GM19025 (cell line): ENCODE data around the gene CCDC170.

Experiments
- ATAC-seq: cut with Tn5 transposase; IDR thresholded peaks from one replicate; pipeline ENCODE4 v1.9.1; 2021; ENCODE audit warnings: mild to moderate bottlenecking, low read depth, moderate library complexity; ENCODE audit not compliant: unreplicated experiment

The CCDC170 gene

DNA sequence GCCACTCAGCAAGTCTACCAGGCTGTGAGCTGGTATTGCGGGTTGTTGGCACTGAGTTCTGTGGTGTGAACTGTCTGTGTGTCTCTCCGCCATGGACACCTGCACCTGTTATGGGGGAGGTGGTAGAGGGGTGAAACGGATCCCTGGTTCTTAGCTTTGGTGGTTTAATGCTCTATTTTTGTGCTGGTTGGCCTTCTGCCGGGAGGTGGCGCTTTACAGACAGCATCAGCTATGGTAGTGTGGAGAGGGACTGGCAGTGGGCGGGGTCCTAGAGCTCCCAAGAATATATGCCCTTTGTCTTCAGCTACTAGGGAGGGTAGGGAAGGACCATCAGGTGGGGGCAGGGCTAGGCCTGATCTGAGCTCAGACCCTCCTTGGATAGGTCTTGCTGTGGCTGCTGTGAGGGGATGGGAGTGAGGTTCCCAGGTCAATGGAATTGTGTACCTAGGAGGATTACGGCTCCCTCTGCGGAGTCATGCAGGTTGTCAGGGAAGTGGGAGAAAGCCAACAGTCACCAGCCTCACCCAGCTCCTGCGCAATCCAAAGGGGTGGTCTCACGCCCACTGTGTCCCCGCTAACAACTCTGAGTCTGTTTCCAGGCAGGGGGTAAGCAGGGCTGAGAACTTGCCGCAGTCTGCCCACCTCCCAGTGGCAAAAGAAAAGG, 154.3 kb downstream of the CCDC170 start:
- no peak for ATAC-seq

- ATAC-seq, result no peak
Measured at GRCh38 chr6:151649835-151650234, 156.0 kb downstream of the CCDC170 start.

DNA sequence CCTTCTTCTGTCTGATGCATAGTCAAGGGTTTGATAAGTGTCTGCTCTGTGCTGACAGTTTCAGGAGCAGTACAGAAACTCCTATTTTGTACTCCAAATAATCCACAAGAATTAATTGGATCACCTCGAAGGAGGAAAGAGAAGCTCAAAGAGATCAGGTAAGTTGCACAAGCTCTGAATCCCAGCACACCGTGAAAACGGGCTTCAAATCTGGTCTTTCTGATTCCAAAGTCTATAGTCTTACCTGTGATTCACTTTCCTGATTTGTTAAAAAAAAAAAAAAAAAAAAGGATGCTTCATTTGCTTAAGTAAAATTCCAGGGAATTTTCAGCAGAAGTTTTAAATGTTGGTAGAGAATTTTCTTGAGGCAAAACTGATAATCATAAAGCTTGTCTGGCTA, 157.8 kb downstream of the CCDC170 start:
- no peak for ATAC-seq

DNA sequence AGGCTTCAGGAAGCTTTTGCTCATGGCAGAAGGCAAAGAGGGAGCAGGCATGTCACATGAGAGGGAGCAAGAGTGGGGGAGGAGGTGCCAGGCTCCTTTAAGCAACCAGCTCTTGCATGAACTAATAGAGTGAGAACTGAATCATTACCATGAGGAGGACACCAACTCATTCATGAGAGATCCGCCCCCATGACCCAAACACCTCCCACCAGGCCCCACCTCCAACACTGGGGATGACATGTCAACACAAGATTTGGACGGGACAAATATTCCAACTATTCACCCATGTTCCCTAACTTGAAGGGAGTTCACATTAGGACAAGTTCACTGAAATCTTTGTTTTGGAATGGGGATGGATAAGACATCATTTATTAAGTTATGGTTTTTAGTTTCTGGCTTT, 158.5 kb downstream of the CCDC170 start:
- ATAC-seq, result no peak

GRCh38 chr6:151655099-151655498, 161.3 kb downstream of the CCDC170 start:
- no peak for ATAC-seq

GRCh38 chr6:151656392-151656791, 162.6 kb downstream of the CCDC170 start:
- no peak for ATAC-seq

- no peak for ATAC-seq
Measured at GRCh38 chr6:151658091-151658490, 164.3 kb downstream of the CCDC170 start.

DNA sequence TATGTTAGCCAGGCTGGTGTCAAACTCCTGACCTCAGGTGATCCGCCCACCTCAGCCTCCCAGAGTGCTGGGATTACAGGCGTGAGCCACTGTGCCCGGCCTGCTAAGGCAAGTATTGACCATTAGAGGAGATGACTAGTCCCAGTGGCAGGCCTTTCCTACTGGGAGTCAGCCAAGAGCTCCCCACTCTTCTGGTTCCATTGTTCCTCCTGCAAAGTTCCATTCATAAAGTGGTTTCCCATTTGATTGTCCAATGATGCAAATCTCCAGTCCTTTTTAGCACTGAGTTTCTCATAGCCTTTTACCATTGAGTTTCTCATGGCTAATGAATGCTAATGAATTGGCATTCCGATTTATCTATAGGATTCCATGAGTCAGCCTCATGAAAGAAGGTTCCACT, 165.4 kb downstream of the CCDC170 start:
- no peak for ATAC-seq

DNA sequence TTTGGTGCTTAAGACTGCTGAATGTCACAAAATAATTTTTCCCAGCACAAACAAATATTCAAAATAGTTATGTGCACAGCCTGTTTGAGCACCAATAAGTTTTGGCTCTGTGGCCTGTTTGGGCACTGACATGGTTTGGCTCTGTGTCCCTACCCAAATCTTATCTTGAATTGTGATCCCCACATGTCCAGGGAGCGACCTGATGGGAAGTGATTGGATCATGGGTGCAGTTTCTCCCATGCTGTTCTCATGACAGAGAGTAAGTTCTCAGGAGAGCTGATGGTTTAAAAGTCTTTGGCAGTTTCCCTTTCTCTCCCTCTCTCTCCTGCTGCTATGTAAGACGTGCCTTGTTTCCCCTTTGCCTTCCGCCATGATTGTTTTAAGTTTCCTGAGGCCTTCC, 167.7 kb downstream of the CCDC170 start:
- no peak for ATAC-seq

GRCh38 chr6:151661928-151662327, 168.1 kb downstream of the CCDC170 start:
- ATAC-seq, result no peak

DNA sequence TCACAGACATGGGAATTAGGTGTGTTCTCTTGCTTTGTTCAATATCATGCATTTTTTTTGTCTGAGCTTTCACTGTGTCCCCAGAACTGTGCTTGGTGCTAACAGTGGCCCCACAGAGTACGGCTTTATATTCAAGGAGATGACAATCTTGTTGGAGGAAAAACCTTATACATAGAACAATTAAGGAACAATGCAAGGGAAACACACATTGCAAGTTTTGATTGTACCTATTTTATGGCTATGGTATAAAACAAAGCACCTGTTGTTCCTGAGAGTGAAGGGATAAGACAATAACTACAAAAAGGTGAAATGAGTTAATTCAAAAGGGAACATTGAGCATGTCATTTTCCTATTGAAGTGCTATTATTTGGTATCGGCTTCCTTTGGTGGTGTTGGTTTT, 169.7 kb downstream of the CCDC170 start:
- no peak for ATAC-seq

DNA sequence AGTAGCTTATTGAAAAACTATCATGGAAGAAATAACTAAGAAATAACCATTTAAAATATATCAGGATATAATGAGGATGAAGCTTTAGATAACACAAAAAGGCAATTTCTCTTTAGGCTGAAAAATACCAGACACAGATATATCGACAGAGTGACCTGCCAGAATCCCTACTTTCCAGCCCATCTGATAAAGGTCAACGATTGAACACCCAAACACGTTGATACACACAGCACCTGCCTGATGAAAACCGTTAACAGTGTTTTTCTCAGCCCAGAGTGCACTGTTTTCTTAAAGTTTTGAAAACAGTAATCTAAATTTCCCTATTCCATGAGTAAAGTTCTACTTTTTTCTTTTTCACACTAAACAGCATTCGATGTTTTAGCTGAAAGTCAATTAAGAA, 170.6 kb downstream of the CCDC170 start:
- no peak for ATAC-seq

- ATAC-seq, result no peak
Measured at GRCh38 chr6:151665329-151665728, 171.5 kb downstream of the CCDC170 start.

- ATAC-seq, result no peak
Measured at GRCh38 chr6:151666526-151666925, 172.7 kb downstream of the CCDC170 start.

- ATAC-seq, result no peak
Measured at GRCh38 chr6:151669208-151669560, 175.4 kb downstream of the CCDC170 start.

GRCh38 chr6:151670116-151670515, 176.3 kb downstream of the CCDC170 start:
- ATAC-seq, result no peak
